GM18868 (cell line): Measurements from ENCODE around the gene PCSK5.

Source experiments
- ATAC-seq: cut with Tn5 transposase; IDR thresholded peaks from one replicate; pipeline ENCODE4 v1.9.1; 2021; ENCODE audit warnings: mild to moderate bottlenecking, moderate library complexity; ENCODE audit not compliant: unreplicated experiment

PCSK5 gene

DNA sequence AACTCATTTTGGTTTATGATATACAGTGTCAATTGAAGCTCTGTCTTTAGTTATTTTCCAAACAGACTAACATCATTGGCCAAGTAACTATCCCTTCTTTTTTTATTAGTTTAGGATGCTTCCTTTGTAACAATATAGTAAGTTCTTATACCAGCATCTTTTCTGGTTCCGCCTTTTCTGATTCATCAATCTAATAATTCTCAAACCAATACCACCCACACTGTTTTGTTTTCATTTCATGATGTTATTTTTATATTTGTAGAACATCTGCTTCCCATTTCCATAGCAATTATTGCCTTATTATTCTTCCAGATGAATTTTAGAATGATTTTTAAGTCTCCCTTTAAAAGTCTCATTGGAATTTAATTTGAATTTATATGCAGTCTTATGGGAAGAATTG lies 285.7 kb downstream of the PCSK5 start:
- no peak for ATAC-seq

DNA sequence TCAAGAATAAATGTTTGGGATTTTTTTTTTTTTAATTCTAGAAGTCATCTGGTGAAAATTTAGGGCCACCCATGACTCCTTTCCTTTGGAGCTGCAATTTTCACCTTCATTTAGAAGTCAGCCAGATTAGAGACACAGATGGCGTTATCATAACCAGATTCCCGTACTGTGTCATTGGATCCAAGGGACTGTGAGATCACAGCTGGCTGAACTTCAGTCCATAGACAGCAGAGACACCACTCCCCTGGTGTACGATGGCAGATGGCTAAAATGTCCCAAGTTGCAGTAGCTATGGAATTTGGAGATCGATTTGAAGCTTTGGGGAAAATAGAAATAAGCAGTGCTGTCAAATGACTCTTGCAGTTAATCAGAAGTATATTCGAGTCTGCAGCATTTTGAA lies 287.5 kb downstream of the PCSK5 start:
- no peak for ATAC-seq

DNA sequence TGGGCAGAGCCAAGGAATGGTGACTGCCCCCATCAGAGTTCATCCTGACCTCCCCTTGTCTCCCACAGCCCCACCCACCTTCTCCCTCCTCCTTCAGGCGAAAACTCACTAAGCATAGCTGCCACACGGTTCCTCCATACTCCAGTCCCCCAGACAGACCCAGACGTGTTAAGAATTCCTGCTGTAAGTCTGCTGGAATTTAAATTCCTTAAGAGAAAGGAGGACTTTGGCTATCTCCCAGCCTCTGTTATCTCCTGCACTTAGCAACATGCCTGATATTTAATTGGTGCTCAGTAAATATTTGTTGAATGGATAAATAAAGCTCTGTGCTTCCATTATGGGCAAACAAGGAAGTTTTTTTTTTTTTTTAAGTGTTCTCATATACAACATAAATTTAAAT lies 290.1 kb downstream of the PCSK5 start:
- no peak for ATAC-seq

DNA sequence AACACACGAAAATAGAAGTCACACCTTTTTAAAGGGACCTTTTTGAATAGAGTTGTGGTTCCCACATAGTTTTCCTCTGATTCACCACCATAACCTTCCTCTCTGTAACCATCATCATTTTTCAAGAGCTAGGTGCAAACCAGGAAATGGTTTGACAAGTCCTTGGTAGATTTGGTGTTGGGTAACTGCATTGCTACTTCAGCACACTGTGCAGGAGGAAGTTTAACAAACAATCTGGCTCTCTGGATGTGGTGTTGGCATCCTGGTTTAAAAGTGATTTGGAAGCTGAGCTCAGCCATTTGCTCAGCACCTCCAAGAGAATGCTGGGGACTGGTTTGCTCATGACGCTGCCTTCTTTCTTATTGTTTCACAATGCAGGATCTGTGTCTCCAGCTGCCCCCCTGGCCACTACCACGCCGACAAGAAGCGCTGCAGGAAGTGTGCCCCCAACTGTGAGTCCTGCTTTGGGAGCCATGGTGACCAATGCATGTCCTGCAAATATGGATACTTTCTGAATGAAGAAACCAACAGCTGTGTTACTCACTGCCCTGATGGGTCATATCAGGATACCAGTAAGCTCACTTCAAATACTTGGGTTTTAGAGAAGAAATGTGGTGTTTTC lies 290.7 kb downstream of the PCSK5 start:
- ATAC-seq, result no peak

DNA sequence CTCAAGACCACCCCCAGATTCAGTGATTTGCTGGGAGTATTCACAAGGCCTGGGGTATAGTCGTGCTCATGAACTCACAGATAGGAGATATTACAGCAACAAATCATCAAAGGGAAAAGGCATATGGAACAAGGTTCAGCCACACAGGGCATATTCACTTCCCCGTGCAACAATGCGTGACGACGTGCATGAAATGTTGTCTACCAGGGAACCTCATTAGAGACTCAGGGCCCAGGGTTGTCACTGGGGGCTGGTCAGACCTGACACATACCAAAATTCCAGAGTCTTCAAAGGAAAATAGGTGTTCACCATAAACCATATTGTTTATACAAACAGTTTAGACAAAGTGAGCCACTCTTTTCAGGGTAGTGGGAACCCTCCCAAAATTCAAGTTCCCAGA lies 291.3 kb downstream of the PCSK5 start:
- ATAC-seq, result no peak

DNA sequence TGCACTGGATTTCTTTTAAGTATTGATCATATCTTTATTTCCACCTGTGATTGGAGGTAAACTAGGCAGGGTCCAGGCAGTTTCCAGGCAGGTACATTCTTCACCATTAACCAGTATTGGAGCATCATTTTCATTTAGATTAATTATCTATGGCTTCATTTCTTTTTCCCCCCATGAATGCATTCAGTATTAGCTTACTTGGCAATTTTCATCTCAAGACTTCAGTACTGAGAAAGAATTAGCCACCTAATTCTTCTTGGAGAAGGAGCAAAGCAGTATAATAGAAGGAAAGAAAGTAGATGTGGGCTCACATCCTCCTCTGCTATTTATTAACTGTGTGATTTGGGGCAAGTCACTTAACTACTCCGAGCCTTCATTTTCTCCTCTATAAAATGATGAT lies 295.0 kb downstream of the PCSK5 start:
- ATAC-seq, result no peak

DNA sequence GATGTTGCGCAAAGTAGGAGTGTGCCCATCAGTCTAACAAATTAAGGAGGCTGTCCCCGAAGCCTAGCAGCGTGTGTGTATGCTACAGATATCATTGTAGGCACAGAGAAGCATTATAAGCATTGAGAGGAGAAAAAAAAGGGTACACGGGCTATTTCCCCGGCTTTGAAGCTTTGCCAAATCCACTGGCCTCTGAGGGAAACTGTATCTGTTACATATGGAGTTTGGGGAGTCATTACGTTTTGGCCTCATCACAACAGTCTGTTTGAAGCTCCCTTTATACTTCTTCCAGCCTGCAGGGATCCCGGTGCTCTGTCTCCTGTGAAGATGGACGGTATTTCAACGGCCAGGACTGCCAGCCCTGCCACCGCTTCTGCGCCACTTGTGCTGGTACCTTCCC lies 297.8 kb downstream of the PCSK5 start:
- no peak for ATAC-seq

DNA sequence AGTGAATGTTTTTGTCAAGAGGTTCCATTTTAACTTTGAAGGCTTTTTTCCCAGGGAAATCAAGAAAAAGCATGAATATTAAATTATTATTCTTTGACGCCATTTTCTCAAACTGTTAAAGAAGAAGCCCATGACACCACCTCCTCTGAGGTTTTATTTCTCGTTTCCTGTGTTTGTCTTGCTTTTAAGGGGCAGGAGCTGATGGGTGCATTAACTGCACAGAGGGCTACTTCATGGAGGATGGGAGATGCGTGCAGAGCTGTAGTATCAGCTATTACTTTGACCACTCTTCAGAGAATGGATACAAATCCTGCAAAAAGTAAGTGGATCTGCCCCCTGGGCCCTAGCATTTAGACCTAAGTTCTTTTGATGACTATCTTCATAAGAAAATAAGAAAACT lies 298.4 kb downstream of the PCSK5 start:
- no peak for ATAC-seq

DNA sequence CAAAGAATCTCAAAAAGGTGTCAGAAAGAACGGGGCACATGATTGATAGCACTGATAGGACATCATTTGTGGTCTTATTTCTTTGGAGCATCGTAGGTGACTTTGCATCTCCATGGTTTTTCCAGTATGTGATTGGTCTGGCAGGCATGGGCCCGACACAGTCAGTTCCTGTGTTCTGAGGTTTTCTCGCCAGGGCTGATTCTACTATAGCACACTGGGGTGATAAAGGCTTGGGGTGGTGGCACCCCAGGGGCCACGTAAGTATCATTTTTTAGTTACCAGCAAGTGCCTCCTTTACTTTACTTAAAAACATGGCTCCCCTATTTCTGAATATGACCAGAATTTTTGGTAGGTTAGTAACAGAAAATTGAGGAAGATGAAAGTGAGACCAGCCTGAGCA lies 301.0 kb downstream of the PCSK5 start:
- no peak for ATAC-seq

DNA sequence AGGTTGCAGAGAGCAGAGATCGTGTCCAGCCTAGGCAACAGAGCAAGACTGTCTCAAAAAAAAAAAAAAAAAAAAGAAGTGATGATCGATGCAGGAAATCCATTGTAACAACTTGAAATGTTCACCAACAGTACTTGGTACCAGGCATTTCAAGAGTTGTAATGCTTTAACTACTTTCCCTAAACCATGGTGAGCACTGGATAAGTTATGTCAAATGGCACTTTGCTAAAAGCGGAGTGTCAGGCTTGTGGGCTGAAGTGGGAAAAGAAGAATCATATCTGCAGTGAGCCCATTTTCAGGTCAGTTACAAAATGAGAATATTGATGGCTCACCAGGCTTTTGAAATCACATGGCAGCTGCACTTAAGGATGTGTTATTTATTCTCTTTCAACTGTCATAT lies 301.5 kb downstream of the PCSK5 start:
- no peak for ATAC-seq

DNA sequence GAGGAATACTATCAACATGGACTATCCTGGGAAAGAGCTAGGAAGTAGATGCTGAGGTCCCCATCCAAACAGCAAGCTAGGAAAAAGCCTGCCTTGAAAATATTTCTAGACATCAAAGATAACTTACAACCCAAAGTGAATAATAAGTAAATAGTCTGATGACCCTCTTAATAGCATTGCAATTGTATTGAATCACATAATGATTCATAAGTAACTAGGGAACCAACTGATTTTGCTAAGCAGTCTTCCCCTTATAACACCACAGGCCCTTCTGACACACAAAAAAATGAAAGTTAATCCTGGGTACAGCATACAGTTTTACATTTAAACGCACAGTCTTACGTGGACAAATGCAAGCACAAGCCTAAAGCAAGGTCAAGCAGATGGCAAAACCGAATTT lies 304.4 kb downstream of the PCSK5 start:
- no peak for ATAC-seq

DNA sequence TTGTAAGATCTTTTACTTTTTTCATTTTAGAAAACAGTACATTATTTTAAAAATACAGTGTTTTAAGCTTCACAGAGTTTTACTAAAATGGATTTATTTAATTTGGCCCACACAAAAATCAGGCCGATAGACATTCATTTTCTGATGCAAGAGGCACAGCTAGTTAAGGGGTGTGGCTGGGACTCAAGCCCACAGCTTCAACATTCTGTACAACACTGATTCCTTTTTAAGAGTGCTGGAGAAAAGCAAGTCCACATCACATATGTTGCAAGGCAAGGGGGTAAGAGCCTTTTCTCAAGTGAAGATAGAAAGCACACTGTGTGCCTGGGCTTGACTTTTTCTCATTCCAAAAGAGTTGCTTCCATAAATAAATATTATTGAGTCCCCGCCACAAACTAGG lies 307.9 kb downstream of the PCSK5 start:
- ATAC-seq, result no peak

DNA sequence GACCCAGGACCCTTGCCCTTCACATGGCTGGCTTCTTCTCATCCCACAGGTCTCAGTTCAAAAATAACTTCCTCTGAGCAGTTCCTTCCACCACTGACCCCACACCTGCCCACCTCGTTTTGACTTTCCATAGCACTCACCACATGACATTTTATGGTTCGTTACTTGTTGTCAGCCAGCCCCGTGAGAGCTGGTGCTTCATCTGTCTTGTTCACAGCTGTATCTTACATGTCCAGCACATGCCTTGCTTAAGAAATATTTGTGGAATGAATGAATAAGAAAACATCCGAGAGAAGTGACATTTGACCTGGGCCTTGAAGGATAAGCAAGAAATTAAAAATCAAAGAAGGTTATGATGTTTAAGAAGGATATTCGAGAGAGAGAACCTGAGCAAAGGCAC lies 309.8 kb downstream of the PCSK5 start:
- no peak for ATAC-seq

DNA sequence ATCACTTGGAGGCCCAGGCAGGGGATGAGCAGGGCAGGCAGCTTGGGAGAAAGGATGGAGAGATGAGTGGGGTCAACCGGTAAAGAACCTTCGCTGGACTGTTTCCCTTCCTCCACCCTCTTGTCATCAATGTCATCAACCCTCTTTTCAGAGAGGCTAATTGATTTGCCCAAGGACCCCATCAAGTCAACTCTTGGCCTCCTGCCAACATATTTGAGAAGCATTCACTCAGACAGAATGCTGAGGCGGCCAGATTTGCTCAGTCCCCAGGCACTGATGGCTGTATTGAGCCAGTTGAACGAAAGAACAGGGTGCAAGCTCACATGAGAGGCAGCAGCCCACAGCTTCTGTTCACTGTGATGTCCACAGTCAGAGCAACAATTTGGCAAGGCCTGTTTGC lies 310.3 kb downstream of the PCSK5 start:
- no peak for ATAC-seq

DNA sequence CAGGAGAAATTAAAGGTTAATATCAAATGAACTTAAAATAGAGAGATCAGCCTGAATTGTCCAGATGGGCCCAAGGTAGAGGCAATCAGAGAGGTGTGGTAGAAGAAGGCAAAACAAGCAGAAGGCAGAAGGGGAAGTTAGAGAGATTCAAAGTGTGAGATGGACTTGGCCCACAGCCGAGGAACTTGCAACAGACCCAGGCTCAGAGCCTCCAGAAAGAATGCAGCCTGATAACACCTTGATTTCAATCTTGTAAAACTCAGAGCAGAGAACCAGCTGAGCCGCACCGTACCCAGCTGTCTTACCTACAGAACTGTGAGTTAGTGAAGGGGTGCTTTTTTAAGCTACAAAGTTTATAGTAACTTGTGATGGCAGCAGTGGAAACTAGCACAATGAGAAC lies 312.9 kb downstream of the PCSK5 start:
- no peak for ATAC-seq

DNA sequence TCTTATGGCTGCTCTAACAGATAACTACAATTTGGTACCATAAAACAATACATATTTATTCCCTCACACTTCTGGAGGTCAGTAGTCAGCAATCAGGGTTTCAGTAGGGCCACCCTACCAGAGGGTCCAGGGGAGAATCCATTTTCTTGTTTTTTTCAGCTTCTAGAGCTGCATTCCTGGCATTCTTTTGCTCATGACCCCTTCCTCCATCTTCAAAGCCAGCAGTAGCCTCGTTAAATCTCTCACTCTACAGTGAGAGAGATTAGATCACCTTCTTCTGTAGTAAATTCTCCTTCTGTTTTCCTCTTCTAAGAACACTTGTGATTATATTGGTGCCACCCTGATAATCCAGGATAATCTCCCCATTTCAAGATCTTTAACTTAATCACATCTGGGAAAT lies 316.3 kb downstream of the PCSK5 start:
- ATAC-seq, result no peak

DNA sequence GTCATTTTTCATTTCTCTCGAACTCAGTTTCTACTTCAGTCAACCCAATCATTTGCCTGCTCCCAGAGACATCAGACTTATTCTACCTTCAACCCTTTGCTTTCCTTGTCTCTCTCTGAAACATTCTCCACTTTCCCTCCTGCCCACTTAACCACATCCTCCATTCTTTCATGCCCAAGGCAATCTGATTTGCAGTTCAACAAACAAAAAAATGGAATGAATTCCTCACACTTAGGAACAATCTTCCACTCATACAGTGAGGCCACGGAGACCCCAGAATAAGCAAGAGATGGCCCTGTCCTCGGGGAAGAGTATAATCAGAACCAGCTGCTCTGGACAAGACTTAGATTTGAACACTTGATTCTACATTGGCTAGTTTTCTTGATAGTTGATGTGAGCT lies 323.3 kb downstream of the PCSK5 start:
- no peak for ATAC-seq

DNA sequence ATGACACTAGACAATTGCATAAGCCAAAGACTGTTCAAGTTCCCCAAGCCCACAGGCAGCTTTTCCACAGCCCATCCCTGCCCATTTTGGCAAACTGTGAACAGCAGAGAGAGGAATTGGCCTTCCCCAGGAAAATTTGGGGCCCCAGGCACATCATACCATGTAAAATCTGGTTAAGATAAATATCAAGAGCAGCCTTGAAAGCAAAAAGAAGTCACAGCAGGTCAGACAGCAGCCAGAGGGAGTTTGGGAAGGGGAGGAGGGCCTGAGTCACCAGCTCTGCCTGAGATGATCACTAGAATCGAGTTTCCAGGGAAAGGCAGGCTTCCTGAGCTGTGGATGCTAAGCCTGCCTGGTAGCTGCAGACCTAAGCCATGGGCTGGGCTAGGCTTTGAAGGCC lies 324.6 kb downstream of the PCSK5 start:
- ATAC-seq, result no peak

DNA sequence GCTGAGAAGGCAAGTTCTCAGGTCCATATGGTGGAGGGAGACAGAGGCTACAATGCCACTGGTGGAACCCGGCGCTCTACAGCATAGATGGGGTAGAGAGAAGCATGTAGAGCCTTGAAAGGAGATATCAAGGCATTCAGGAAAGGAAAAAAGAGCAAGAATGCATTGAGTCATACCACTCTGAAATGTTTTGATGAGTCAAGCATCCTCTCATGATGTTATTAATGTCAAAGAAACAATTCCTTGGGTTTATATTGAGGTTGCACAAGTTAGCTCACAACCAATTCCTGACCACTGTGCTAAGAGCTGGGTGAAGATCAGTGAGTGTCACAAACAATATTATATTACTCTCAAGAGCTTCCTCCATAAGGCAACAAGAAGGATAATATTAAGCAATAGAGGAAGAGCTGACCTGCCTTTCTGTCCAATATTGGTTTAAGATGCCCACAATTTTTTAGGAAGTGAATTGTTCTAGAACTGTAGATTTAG lies 325.7 kb downstream of the PCSK5 start:
- ATAC-seq, result no peak

DNA sequence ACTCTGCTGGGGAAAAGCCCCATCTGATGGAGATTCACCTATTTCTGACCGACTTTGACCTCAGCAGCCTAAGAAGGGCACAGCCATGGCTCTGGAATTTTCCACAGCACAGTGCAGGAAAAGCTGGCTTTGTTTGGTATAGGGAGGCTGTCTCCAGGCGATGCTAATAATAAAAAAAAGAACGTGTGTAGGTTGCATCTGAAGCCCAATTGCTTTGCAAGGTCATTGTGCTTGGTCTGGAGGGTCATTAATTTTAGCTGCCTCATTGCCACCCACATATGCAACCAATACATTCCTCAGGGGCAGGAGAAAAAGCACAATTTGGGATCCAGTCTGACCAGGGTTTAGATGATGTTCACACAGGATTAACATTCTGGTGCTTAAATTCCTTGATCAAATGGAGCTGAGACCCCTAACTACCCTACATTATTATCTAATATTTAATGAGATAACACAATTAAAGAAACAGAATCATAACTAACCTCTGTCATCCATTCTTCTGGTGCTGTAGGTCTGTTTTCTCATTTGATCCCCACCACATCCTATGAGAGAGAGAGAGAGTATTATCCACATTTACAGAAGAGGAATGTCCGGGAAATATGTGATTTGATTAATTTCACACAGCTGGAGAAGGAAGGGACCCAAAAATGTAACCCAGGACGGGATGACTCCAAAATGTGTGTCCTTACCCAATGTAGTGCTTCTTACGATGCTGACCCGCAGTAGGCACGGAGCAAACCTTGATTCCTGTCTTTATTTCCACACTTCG lies 327.8 kb downstream of the PCSK5 start:
- ATAC-seq, result no peak

DNA sequence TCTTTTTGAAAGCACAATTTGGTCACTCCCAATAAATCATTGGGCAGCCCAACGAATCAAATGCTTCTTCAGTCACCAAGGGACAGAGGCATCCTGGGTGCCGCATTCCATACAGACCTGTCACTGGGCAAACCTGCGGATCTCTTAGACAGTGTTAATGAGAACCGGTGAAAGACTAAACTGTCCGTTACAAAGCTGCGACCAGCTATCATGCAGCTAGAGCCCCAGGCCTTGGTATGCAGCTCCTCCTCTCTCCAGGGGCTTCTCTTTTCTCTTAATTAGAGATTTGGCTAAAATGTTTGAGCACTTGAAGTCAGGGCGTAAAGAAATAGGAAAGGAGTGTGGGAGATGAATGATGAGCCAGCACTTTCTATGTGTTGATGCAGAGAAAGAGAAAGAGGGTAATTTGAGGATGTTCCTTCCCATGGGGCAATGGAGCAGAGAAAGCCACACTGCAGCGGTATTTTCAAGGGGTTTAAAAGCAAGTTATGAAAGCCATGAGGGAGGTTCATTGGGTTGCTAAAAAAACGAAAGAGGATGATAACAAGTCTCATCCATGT lies 328.5 kb downstream of the PCSK5 start:
- ATAC-seq, result no peak

DNA sequence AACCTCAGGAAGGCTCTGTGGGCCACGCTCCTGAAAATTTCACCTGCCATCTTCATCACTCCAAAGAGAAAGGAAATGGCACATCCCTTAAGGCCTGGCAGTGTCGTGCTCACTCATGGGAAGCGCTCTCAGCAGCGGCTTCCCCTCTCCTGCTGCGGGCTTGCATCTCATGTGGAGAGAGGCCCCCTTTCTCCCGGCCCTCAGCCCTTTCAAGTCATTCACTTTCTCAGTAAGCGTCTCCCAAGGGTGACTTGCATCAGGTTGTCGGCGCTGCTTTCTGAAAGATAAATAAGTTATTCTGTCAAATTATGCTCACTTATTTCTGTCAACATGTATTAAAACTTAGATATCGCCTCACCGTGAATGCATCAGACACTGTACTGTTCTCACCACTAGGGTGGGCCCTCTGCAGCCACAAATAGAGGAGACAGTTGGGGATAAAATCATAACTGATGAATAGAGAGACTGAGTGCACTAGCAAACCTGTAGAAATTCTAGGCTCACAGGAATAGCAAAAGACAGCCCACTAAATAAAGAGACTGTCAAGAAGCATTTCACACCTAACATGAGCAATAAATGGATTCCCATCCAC lies 329.2 kb downstream of the PCSK5 start:
- ATAC-seq, result no peak
